Endodermal cell (in vitro differentiated cells): Measurements from ENCODE around the gene XG. TPM values are rescaled to one million over a fixed set of nuclear protein-coding genes. Genes with fewer than 3 reads are reported as not detected.

Experiments
- DNase-seq: peaks from one replicate; pipeline ENCODE4 v3.0.0-alpha.2; 2017
- H3K27ac ChIP-seq: 2 replicates; pipeline ENCODE4 v1.5.1; 2013; ENCODE audit warnings: mild to moderate bottlenecking, low read depth, low read length, moderate library complexity
- H3K27me3 ChIP-seq: 2 replicates; pipeline ENCODE4 v1.6.1; 2013; ENCODE audit warnings: mild to moderate bottlenecking, low read length, moderate library complexity; ENCODE audit not compliant: insufficient read depth, control insufficient read depth, poor library complexity, severe bottlenecking
- H3K36me3 ChIP-seq: 2 replicates; pipeline ENCODE4 v1.7.0; 2013; ENCODE audit warnings: mild to moderate bottlenecking, low read length, moderate library complexity; ENCODE audit not compliant: control insufficient read depth, insufficient read depth
- H3K4me1 ChIP-seq: one replicate; pipeline ENCODE4 v1.7.0; 2013; ENCODE audit warnings: low read length; ENCODE audit not compliant: control insufficient read depth, insufficient read depth
- H3K4me3 ChIP-seq: 2 replicates; pipeline ENCODE4 v1.5.1; 2013; ENCODE audit warnings: mild to moderate bottlenecking, low read length, moderate library complexity
- H3K9ac ChIP-seq: 2 replicates; pipeline ENCODE4 v1.6.1; 2013; ENCODE audit warnings: mild to moderate bottlenecking, low read length, moderate library complexity; ENCODE audit not compliant: poor library complexity, severe bottlenecking; ENCODE audit errors: extremely low read depth
- H3K9me3 ChIP-seq: 2 replicates; pipeline ENCODE4 v1.6.1; 2013; ENCODE audit warnings: mild to moderate bottlenecking, low read length, moderate library complexity; ENCODE audit not compliant: control insufficient read depth
- H3K27ac Mint-ChIP-seq: 2 replicates; pipeline ENCODE4 v1.8.0; 2020; ENCODE audit warnings: mixed read lengths
- H3K27me3 Mint-ChIP-seq: 2 replicates; pipeline ENCODE4 v1.8.0; 2021; ENCODE audit warnings: mild to moderate bottlenecking, mixed read lengths; ENCODE audit not compliant: insufficient read depth
- H3K36me3 Mint-ChIP-seq: 2 replicates; pipeline ENCODE4 v1.8.0; 2020; ENCODE audit warnings: low read depth, mixed read lengths
- H3K4me1 Mint-ChIP-seq: 2 replicates; pipeline ENCODE4 v1.8.0; 2020; ENCODE audit warnings: mixed read lengths
- H3K4me3 Mint-ChIP-seq: 2 replicates; pipeline ENCODE4 v1.8.0; 2020; ENCODE audit warnings: mild to moderate bottlenecking, moderate library complexity, mixed read lengths
- H3K9me3 Mint-ChIP-seq: 2 replicates; pipeline ENCODE4 v1.8.0; 2020; ENCODE audit warnings: mild to moderate bottlenecking, mixed read lengths
- WGBS, 2 experiments: methylation state at CpG; one replicate each; pipeline versions ENCODE4 v1.1.5 to v1.1.7; 2013; ENCODE audit warnings: missing lambda C conversion rate in 2 of 2, mixed read lengths in 1 of 2; ENCODE audit not compliant: insufficient coverage in 1 of 2, insufficient read length in 1 of 2; 5-methylcytosine and 5-hydroxymethylcytosine counted together
- total RNA-seq, 2 donors: library from RNA; stranded (reverse); fragmentation: NEBNext Ultra II Directional in 1 of 2; extraction: Animal tissue kit (Norgen Biotek cat#: 25700) in 1 of 2; gene quantifications; 2 replicates in 1 of 2; 3 replicates in 1 of 2; pipeline ENCODE4 v1.2.1, GENCODE V29; 2021
- TF ChIP-seq, protein P1 (sequence below): fragments of 200-600 bp; sonication (generic); conservative IDR thresholded peaks from 2 replicates; pipeline ENCODE4 v1.5.0; 2021; ENCODE audit warnings: antibody characterized with exemption, mild to moderate bottlenecking

Gene XG
- total RNA-seq, 2 donors from 2014 or later, result 1.1 to 1.3 TPM

DNA sequence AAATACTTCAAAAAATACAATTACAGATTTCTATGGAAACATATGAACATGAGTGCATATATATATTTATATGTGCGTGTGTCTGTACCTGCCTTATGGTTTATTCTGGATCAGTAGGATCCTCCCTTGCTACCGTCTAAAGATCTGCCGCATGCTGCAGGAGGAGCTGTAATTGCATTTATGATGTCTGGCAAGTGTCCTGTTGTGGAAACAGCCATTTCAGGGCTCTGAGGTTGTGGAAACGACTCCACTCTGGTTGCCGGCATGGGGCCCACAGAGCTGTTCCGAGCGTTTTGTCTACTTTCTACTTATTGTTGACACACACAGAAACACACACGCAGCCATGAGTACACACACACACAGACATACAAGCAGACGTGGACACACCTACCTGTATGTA, 39.4 kb upstream of the XG start:
- Mint-ChIP-seq H3K27ac (no peak overlapping the region), H3K36me3 (peaks cover 37% of the 10 kb centered on the region), H3K27me3 (no peaks in the 10 kb centered on the region), H3K9me3 (peaks cover 14% of the 10 kb centered on the region), H3K4me1 (peaks cover 43% of the 10 kb centered on the region), H3K4me3 (no peak overlapping the region)
- 91 to 97% methylated on average over 5 to 9 of the region's 9 CpGs for WGBS, 2 experiments
- TF ChIP-seq, protein P1, sequence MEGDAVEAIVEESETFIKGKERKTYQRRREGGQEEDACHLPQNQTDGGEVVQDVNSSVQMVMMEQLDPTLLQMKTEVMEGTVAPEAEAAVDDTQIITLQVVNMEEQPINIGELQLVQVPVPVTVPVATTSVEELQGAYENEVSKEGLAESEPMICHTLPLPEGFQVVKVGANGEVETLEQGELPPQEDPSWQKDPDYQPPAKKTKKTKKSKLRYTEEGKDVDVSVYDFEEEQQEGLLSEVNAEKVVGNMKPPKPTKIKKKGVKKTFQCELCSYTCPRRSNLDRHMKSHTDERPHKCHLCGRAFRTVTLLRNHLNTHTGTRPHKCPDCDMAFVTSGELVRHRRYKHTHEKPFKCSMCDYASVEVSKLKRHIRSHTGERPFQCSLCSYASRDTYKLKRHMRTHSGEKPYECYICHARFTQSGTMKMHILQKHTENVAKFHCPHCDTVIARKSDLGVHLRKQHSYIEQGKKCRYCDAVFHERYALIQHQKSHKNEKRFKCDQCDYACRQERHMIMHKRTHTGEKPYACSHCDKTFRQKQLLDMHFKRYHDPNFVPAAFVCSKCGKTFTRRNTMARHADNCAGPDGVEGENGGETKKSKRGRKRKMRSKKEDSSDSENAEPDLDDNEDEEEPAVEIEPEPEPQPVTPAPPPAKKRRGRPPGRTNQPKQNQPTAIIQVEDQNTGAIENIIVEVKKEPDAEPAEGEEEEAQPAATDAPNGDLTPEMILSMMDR, result no peak
- Histone ChIP-seq H3K4me1 (peaks cover 14% of the 10 kb centered on the region), H3K36me3 (peaks cover 45% of the 10 kb centered on the region), H3K9ac (no peak overlapping the region), H3K27me3 (no peaks in the 10 kb centered on the region), H3K9me3 (no peaks in the 10 kb centered on the region), H3K27ac (no peak overlapping the region), H3K4me3 (no peak overlapping the region)
- no peak for DNase-seq

DNA sequence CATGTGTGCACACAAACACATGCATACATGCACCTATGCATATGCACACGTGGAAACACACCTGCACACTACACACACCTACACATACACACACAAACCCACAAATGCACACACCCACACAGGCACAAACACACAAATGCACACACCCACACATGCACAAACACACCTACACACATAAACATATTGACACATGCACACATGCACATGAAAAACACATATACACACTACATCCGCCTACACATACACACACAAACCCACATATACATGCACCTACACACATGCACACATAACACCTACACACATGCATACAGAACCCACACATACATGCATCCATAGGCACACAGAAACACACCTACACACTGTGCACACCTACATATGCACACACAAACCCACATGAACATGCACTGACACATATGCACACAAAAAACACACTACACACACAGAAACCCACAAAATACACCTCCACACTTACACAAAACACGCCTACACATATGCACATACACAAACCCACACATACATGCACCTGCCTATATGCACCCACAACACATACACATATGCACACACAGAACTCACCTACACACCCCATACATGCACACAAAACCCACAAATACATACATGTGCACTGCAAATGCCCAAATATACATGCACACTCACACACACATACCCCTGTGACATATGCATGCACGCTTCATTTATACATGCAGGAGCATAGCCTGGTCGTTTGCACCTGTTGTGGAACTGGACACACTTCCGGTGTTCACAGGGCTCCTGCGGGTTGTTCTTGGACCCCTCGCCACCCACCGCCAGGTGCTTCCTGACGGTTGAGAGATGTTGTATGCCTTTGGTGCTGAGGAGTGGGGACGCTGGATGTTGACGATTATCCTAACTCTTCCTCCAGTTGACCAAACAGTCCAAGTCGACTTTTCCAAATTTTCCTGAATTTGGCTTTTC, 38.7 kb upstream of the XG start:
- H3K4me1 Mint-ChIP-seq, result peaks cover 39% of the 10 kb centered on the region
- WGBS, 2 experiments, result 91 to 92% methylated on average over 7 to 13 of the region's 13 CpGs
- no peak overlapping the region for H3K4me3 Mint-ChIP-seq
- TF ChIP-seq, protein P1, result no peak
- Histone ChIP-seq H3K9me3 (no peaks in the 10 kb centered on the region), H3K36me3 (peaks cover 53% of the 10 kb centered on the region), H3K4me1 (peaks cover 14% of the 10 kb centered on the region), H3K4me3 (no peak overlapping the region), H3K27me3 (no peaks in the 10 kb centered on the region), H3K27ac (no peak overlapping the region), H3K9ac (no peak overlapping the region)
- peaks cover 45% of the 10 kb centered on the region for H3K36me3 Mint-ChIP-seq
- no peak for DNase-seq
- H3K9me3 Mint-ChIP-seq, result peaks cover 14% of the 10 kb centered on the region
- H3K27me3 Mint-ChIP-seq, result no peaks in the 10 kb centered on the region
- no peak overlapping the region for H3K27ac Mint-ChIP-seq

DNA sequence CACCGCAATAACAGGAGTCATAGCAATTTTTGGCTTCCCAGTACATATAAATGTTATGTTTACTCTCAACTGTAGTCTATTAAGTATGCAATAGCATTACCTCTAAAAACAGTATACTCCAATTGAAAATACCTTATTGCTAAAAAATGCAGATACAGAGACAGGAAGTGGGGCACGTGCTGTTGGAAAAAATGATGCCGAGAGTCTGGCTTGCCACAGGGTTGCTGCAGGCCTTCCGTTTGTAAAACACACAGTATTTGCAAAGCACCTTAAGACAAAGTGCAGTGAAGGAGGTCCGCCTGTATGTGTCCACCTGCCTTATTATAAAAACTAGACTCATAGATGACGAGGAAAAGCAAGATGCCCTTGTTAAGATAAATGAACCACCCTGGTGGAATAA, 37.3 kb upstream of the XG start:
- H3K9me3 Mint-ChIP-seq, result peaks cover 14% of the 10 kb centered on the region
- no peak overlapping the region for H3K27ac ChIP-seq
- no peak for DNase-seq

More for the DNA sequence above, 37.3 kb upstream of the XG start:
- Histone ChIP-seq H3K9ac (no peak overlapping the region), H3K4me3 (no peak overlapping the region), H3K36me3 (peaks cover 60% of the 10 kb centered on the region), H3K4me1 (peaks cover 14% of the 10 kb centered on the region), H3K27me3 (no peaks in the 10 kb centered on the region), H3K9me3 (no peaks in the 10 kb centered on the region)
- H3K27me3 Mint-ChIP-seq, result no peaks in the 10 kb centered on the region
- no peak overlapping the region for H3K4me3 Mint-ChIP-seq
- H3K36me3 Mint-ChIP-seq, result peaks cover 54% of the 10 kb centered on the region
- WGBS, 2 experiments, result 93 to 94% methylated on average over 5 to 6 of the region's 6 CpGs
- H3K4me1 Mint-ChIP-seq, result peaks cover 29% of the 10 kb centered on the region
- TF ChIP-seq, protein P1, result no peak
- H3K27ac Mint-ChIP-seq, result peak overlapping the region; percentile 22
